ENCODE results near the gene GNG12.

The GNG12 gene

DNA sequence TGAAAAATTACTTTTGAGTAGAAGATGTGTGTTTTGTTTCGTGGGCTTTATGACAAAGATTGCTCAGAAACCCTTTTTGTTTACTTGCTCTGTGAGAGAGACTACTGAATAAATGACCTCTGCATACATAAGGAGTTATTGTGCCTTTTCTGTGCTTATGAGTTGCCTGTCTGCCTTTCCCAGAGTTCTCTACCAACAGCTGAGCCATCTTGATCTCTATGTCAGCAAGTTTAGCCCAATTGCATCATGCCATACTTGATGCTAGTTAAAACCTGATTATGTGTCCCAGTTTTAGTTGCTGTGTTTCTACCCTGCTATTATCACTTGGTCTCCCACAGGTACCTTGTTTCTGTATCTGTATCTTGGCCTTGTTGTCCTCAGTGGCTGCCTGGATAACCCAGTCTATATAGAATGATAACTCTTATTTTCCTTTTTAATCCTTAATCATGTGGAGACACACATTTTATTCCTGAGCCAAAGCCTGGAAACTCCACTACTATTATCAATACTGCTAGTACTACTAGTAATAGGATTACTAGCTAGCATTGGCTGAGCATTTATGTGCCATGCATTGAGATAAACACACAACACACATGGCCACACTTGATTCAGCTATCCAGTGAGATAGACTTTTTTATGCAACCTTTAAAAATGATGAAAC lies 28.7 kb upstream of the GNG12 start:
- ATAC-seq, result no peak
- TF ChIP-seq ZFP3 (CRISPR knock-in tag; IDR thresholded peaks at IDR 0.05), result no peak
- TF ChIP-seq, protein P1, sequence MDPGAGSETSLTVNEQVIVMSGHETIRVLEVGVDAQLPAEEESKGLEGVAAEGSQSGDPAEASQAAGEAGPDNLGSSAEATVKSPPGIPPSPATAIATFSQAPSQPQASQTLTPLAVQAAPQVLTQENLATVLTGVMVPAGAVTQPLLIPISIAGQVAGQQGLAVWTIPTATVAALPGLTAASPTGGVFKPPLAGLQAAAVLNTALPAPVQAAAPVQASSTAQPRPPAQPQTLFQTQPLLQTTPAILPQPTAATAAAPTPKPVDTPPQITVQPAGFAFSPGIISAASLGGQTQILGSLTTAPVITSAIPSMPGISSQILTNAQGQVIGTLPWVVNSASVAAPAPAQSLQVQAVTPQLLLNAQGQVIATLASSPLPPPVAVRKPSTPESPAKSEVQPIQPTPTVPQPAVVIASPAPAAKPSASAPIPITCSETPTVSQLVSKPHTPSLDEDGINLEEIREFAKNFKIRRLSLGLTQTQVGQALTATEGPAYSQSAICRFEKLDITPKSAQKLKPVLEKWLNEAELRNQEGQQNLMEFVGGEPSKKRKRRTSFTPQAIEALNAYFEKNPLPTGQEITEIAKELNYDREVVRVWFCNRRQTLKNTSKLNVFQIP (CRISPR knock-in tag; IDR thresholded peaks at IDR 0.05; ENCODE audit: borderline replicate concordance, low read depth), result no peak

DNA sequence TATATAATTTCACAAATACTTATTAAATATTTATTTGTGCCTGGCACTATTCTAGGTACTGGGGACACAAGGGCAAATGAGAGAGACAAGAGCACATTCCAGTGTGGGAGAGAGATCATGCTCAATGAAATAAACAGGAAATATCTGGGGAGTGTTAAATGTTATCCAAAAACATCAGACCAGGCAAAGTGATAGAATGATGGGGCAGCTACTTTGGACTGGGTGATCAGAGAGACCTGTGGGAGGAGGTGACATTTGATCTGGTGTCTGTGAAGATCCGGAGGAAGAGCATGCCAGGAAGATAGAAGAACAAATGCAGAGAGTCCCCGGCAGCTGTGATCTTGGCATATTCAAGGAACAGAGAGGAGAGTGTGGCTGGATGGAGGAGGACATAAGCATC lies 27.5 kb upstream of the GNG12 start:
- no peak for ATAC-seq
- TF ChIP-seq ZFP3 (CRISPR knock-in tag; IDR thresholded peaks at IDR 0.05) (no peak), ARNTL (CRISPR knock-in tag; IDR thresholded peaks at IDR 0.05; ENCODE audit: borderline replicate concordance, low read depth) (no peak), ZC3H10 (CRISPR knock-in tag; IDR thresholded peaks at IDR 0.05) (no peak), RARB (CRISPR knock-in tag; IDR thresholded peaks at IDR 0.05) (no peak), ZNF70 (CRISPR knock-in tag; IDR thresholded peaks at IDR 0.05) (no peak), TCF4 (CRISPR knock-in tag; IDR thresholded peaks at IDR 0.05; ENCODE audit: borderline replicate concordance) (no peak), PPARA (CRISPR knock-in tag; IDR thresholded peaks at IDR 0.05; ENCODE audit: borderline replicate concordance) (no peak), ISL1 (CRISPR knock-in tag; IDR thresholded peaks at IDR 0.05) (no peak), OSR1 (CRISPR knock-in tag; IDR thresholded peaks at IDR 0.05) (no peak)

DNA sequence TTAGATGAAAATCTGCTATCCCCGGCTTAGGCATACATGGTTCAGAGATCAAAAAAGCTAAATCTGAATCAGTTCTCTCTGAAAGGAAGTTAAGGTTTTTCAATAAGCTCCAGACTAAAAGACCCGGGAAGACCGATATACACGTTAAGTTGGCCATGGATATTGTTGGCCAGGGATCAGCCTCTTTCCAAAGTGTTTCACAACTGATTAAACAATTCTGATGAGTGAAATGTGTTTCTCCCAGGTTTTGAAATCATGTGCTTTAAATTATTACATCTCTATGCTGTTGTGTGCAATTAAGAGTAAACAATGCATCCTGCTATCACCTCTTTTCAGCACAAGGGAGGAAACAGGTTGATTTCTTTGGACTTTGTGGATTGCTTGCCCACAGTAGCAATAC lies 23.7 kb upstream of the GNG12 start:
- no peak for TF ChIP-seq ARNTL (CRISPR knock-in tag; IDR thresholded peaks at IDR 0.05; ENCODE audit: borderline replicate concordance, low read depth)
- no peak for TF ChIP-seq ISL1 (CRISPR knock-in tag; IDR thresholded peaks at IDR 0.05)
- TF ChIP-seq ZC3H10 (CRISPR knock-in tag; IDR thresholded peaks at IDR 0.05), result no peak
- TF ChIP-seq ZNF70 (CRISPR knock-in tag; IDR thresholded peaks at IDR 0.05), result no peak
- TF ChIP-seq, protein P2, sequence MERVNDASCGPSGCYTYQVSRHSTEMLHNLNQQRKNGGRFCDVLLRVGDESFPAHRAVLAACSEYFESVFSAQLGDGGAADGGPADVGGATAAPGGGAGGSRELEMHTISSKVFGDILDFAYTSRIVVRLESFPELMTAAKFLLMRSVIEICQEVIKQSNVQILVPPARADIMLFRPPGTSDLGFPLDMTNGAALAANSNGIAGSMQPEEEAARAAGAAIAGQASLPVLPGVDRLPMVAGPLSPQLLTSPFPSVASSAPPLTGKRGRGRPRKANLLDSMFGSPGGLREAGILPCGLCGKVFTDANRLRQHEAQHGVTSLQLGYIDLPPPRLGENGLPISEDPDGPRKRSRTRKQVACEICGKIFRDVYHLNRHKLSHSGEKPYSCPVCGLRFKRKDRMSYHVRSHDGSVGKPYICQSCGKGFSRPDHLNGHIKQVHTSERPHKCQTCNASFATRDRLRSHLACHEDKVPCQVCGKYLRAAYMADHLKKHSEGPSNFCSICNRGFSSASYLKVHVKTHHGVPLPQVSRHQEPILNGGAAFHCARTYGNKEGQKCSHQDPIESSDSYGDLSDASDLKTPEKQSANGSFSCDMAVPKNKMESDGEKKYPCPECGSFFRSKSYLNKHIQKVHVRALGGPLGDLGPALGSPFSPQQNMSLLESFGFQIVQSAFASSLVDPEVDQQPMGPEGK (CRISPR knock-in tag; IDR thresholded peaks at IDR 0.05; ENCODE audit: borderline replicate concordance), result no peak
- TF ChIP-seq GLIS3 (CRISPR knock-in tag; IDR thresholded peaks at IDR 0.05), result no peak
- no peak for TF ChIP-seq ZNF565 (CRISPR knock-in tag; conservative IDR thresholded peaks at IDR 0.05; ENCODE audit: low read depth)
- TF ChIP-seq SNAI2 (CRISPR knock-in tag; IDR thresholded peaks at IDR 0.05), result no peak
- TF ChIP-seq OSR1 (CRISPR knock-in tag; IDR thresholded peaks at IDR 0.05), result no peak
- TF ChIP-seq, protein P1 (CRISPR knock-in tag; IDR thresholded peaks at IDR 0.05; ENCODE audit: borderline replicate concordance, low read depth), result no peak
- no peak for TF ChIP-seq RARB (CRISPR knock-in tag; IDR thresholded peaks at IDR 0.05)
- TF ChIP-seq ZFP30 (CRISPR knock-in tag; IDR thresholded peaks at IDR 0.05), result no peak
- no peak for TF ChIP-seq TOX (CRISPR knock-in tag; IDR thresholded peaks at IDR 0.05; ENCODE audit: borderline replicate concordance)
- TF ChIP-seq, protein P3, sequence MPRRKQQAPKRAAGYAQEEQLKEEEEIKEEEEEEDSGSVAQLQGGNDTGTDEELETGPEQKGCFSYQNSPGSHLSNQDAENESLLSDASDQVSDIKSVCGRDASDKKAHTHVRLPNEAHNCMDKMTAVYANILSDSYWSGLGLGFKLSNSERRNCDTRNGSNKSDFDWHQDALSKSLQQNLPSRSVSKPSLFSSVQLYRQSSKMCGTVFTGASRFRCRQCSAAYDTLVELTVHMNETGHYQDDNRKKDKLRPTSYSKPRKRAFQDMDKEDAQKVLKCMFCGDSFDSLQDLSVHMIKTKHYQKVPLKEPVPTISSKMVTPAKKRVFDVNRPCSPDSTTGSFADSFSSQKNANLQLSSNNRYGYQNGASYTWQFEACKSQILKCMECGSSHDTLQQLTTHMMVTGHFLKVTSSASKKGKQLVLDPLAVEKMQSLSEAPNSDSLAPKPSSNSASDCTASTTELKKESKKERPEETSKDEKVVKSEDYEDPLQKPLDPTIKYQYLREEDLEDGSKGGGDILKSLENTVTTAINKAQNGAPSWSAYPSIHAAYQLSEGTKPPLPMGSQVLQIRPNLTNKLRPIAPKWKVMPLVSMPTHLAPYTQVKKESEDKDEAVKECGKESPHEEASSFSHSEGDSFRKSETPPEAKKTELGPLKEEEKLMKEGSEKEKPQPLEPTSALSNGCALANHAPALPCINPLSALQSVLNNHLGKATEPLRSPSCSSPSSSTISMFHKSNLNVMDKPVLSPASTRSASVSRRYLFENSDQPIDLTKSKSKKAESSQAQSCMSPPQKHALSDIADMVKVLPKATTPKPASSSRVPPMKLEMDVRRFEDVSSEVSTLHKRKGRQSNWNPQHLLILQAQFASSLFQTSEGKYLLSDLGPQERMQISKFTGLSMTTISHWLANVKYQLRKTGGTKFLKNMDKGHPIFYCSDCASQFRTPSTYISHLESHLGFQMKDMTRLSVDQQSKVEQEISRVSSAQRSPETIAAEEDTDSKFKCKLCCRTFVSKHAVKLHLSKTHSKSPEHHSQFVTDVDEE (CRISPR knock-in tag; IDR thresholded peaks at IDR 0.05), result no peak
- TF ChIP-seq CSDC2 (CRISPR knock-in tag; IDR thresholded peaks at IDR 0.05), result no peak
- TF ChIP-seq, protein P4, sequence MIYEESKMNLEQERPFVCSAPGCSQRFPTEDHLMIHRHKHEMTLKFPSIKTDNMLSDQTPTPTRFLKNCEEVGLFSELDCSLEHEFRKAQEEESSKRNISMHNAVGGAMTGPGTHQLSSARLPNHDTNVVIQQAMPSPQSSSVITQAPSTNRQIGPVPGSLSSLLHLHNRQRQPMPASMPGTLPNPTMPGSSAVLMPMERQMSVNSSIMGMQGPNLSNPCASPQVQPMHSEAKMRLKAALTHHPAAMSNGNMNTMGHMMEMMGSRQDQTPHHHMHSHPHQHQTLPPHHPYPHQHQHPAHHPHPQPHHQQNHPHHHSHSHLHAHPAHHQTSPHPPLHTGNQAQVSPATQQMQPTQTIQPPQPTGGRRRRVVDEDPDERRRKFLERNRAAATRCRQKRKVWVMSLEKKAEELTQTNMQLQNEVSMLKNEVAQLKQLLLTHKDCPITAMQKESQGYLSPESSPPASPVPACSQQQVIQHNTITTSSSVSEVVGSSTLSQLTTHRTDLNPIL (CRISPR knock-in tag; IDR thresholded peaks at IDR 0.05; ENCODE audit: low read depth), result no peak
- no peak for TF ChIP-seq ZNF8 (CRISPR knock-in tag; IDR thresholded peaks at IDR 0.05)
- TF ChIP-seq TCF4 (CRISPR knock-in tag; IDR thresholded peaks at IDR 0.05; ENCODE audit: borderline replicate concordance), result no peak

More for the DNA sequence above, 23.7 kb upstream of the GNG12 start:
- no peak for ATAC-seq
